ENCODE measurements around the gene RPH3AL.
A peak's percentile ranks its signal among the peaks of the same experiment; 100 is the strongest.
"Not testable (repeated sequence)": the region's sequence is repeated elsewhere in the genome, so short reads cannot be mapped to it uniquely, and the experiment has no call there.

RPH3AL gene

GRCh38 chr17:329784-330420 is 22.7 kb downstream of the RPH3AL start:
- H3K4me3 Mint-ChIP-seq = no peak overlapping the region
- peak in 1 of 2 donors; percentile 51 for ATAC-seq (replicated peaks)
- no peaks in the 10 kb centered on the region for H3K9me3 Mint-ChIP-seq
- peaks cover 0 to 3% of the 10 kb centered on the region in 2 donors for H3K36me3 Mint-ChIP-seq
- H3K27ac Mint-ChIP-seq = no peak overlapping the region
- H3K4me1 Mint-ChIP-seq = peaks cover 2 to 5% of the 10 kb centered on the region in 2 donors
- peaks cover 9 to 13% of the 10 kb centered on the region in 2 donors for H3K27me3 Mint-ChIP-seq
- DNase-seq = no peak

- peaks cover 0 to 6% of the 10 kb centered on the region in 2 donors for H3K27me3 Mint-ChIP-seq
Measured at GRCh38 chr17:327971-328370, 24.6 kb downstream of the RPH3AL start.

GRCh38 chr17:327296-327695 is 25.3 kb downstream of the RPH3AL start:
- Mint-ChIP-seq H3K4me1 (peaks cover 2 to 5% of the 10 kb centered on the region in 2 donors), H3K36me3 (peaks cover 0 to 3% of the 10 kb centered on the region in 2 donors), H3K27me3 (peaks cover 0 to 6% of the 10 kb centered on the region in 2 donors), H3K9me3 (no peaks in the 10 kb centered on the region), H3K27ac (no peak overlapping the region), H3K4me3 (no peak overlapping the region)
- ATAC-seq (replicated peaks) = no peak
- DNase-seq = no peak

More at GRCh38 chr17:327971-328370, 24.6 kb downstream of the RPH3AL start:
- H3K36me3 Mint-ChIP-seq = peaks cover 0 to 3% of the 10 kb centered on the region in 2 donors
- H3K9me3 Mint-ChIP-seq = no peaks in the 10 kb centered on the region
- H3K4me3 Mint-ChIP-seq = no peak overlapping the region
- ATAC-seq (replicated peaks) (no peak), DNase-seq (no peak)
- peaks cover 2 to 5% of the 10 kb centered on the region in 2 donors for H3K4me1 Mint-ChIP-seq
- H3K27ac Mint-ChIP-seq = no peak overlapping the region

GRCh38 chr17:326010-326621 is 26.5 kb downstream of the RPH3AL start:
- Mint-ChIP-seq H3K27ac (no peak overlapping the region), H3K4me1 (peaks cover 0 to 3% of the 10 kb centered on the region in 2 donors), H3K9me3 (no peaks in the 10 kb centered on the region), H3K27me3 (no peaks in the 10 kb centered on the region), H3K36me3 (peaks cover 0 to 3% of the 10 kb centered on the region in 2 donors), H3K4me3 (no peak overlapping the region)
- DNase-seq = no peak
- ATAC-seq (replicated peaks) = no peak

GRCh38 chr17:325270-326009 is 27.2 kb downstream of the RPH3AL start:
- peaks cover 0 to 3% of the 10 kb centered on the region in 2 donors for H3K36me3 Mint-ChIP-seq
- DNase-seq = no peak
- H3K27me3 Mint-ChIP-seq = no peaks in the 10 kb centered on the region
- ATAC-seq (replicated peaks) = no peak
- no peaks in the 10 kb centered on the region for H3K9me3 Mint-ChIP-seq
- no peak overlapping the region for H3K27ac Mint-ChIP-seq
- no peak overlapping the region for H3K4me3 Mint-ChIP-seq
- no peaks in the 10 kb centered on the region for H3K4me1 Mint-ChIP-seq

- Mint-ChIP-seq H3K9me3 (no peaks in the 10 kb centered on the region), H3K36me3 (peaks cover 0 to 3% of the 10 kb centered on the region in 2 donors), H3K4me1 (no peaks in the 10 kb centered on the region), H3K4me3 (no peak overlapping the region), H3K27me3 (no peaks in the 10 kb centered on the region), H3K27ac (no peak overlapping the region)
- no peak for ATAC-seq (replicated peaks)
- no peak for DNase-seq
Measured at GRCh38 chr17:323721-324571, 28.7 kb downstream of the RPH3AL start.

GRCh38 chr17:323181-323580 is 29.4 kb downstream of the RPH3AL start:
- H3K27me3 Mint-ChIP-seq = no peaks in the 10 kb centered on the region
- H3K27ac Mint-ChIP-seq = no peak overlapping the region
- H3K36me3 Mint-ChIP-seq = peaks cover 0 to 3% of the 10 kb centered on the region in 2 donors
- H3K4me1 Mint-ChIP-seq = no peaks in the 10 kb centered on the region
- no peak for DNase-seq
- H3K4me3 Mint-ChIP-seq = no peak overlapping the region
- no peaks in the 10 kb centered on the region for H3K9me3 Mint-ChIP-seq
- no peak for ATAC-seq (replicated peaks)

- no peak for DNase-seq
- H3K9me3 Mint-ChIP-seq = peaks cover 0 to 2% of the 10 kb centered on the region in 2 donors
- H3K36me3 Mint-ChIP-seq = peaks cover 0 to 3% of the 10 kb centered on the region in 2 donors
- no peak overlapping the region for H3K4me3 Mint-ChIP-seq
- no peaks in the 10 kb centered on the region for H3K27me3 Mint-ChIP-seq
- no peaks in the 10 kb centered on the region for H3K4me1 Mint-ChIP-seq
- ATAC-seq (replicated peaks) = no peak
- H3K27ac Mint-ChIP-seq = no peak overlapping the region
Measured at GRCh38 chr17:322006-322780, 30.4 kb downstream of the RPH3AL start.

GRCh38 chr17:321386-321941 is 31.1 kb downstream of the RPH3AL start:
- DNase-seq = no peak
- Mint-ChIP-seq H3K4me1 (no peaks in the 10 kb centered on the region), H3K4me3 (no peak overlapping the region), H3K9me3 (peaks cover 2% of the 10 kb centered on the region in 2 donors), H3K27ac (no peak overlapping the region), H3K36me3 (no peaks in the 10 kb centered on the region), H3K27me3 (no peaks in the 10 kb centered on the region)
- no peak for ATAC-seq (replicated peaks)

- H3K4me1 Mint-ChIP-seq = no peaks in the 10 kb centered on the region
- DNase-seq = no peak
- H3K27ac Mint-ChIP-seq = no peak overlapping the region
- no peak for ATAC-seq (replicated peaks)
- no peak overlapping the region for H3K4me3 Mint-ChIP-seq
- peaks cover 2 to 5% of the 10 kb centered on the region in 2 donors for H3K9me3 Mint-ChIP-seq
- H3K27me3 Mint-ChIP-seq = no peaks in the 10 kb centered on the region
- no peaks in the 10 kb centered on the region for H3K36me3 Mint-ChIP-seq
Measured at GRCh38 chr17:320809-321385, 31.7 kb downstream of the RPH3AL start.

GRCh38 chr17:320139-320538 is 32.5 kb downstream of the RPH3AL start:
- Mint-ChIP-seq H3K36me3 (no peaks in the 10 kb centered on the region), H3K27ac (no peak overlapping the region), H3K4me3 (no peak overlapping the region), H3K9me3 (peaks cover 6 to 9% of the 10 kb centered on the region in 2 donors), H3K4me1 (no peaks in the 10 kb centered on the region), H3K27me3 (no peaks in the 10 kb centered on the region)
- ATAC-seq (replicated peaks) (no peak), DNase-seq (no peak)

GRCh38 chr17:319266-319665 is 33.3 kb downstream of the RPH3AL start:
- no peak overlapping the region for H3K27ac Mint-ChIP-seq
- H3K4me1 Mint-ChIP-seq = no peaks in the 10 kb centered on the region
- no peak for ATAC-seq (replicated peaks)
- peaks cover 10% of the 10 kb centered on the region in 2 donors for H3K9me3 Mint-ChIP-seq
- H3K27me3 Mint-ChIP-seq = no peaks in the 10 kb centered on the region
- no peak for DNase-seq
- no peaks in the 10 kb centered on the region for H3K36me3 Mint-ChIP-seq
- H3K4me3 Mint-ChIP-seq = no peak overlapping the region

GRCh38 chr17:317070-317469 is 35.5 kb downstream of the RPH3AL start:
- H3K27me3 Mint-ChIP-seq; H3K27ac Mint-ChIP-seq; H3K4me3 Mint-ChIP-seq; H3K9me3 Mint-ChIP-seq; H3K36me3 Mint-ChIP-seq; H3K4me1 Mint-ChIP-seq; ATAC-seq (replicated peaks); DNase-seq: not testable (repeated sequence)

Data from stimulated activated naive B cell treated with anti-CD40 and anti-IgM and Interleukin-4, amounts not matched to agents 10 μg/mL and 1 μg/mL and 100 μg/mL, for 72 hours (primary cell).